Germinal center (tissue), 1 donor: ENCODE data around the gene ACE2.

Source experiments
- DNase-seq: peaks from one replicate; pipeline ENCODE4 v3.0.0; 2012; ENCODE audit warnings: mixed read lengths, low spot score

Gene ACE2

GRCh38 chrX:15574017-15574416, 26.7 kb downstream of the ACE2 start:
- no peak for DNase-seq

- DNase-seq, result no peak
Observed at GRCh38 chrX:15570145-15570544, 30.6 kb downstream of the ACE2 start.

- no peak for DNase-seq
Observed at GRCh38 chrX:15567886-15568616, 32.7 kb downstream of the ACE2 start.

- no peak for DNase-seq
Observed at GRCh38 chrX:15567267-15567666, 33.5 kb downstream of the ACE2 start.

- DNase-seq, result no peak
Observed at GRCh38 chrX:15566244-15566643, 34.5 kb downstream of the ACE2 start.

- peak; percentile 2 for DNase-seq
Observed at GRCh38 chrX:15564981-15565579, 35.7 kb downstream of the ACE2 start.

- DNase-seq, result no peak
Observed at GRCh38 chrX:15563056-15563455, 37.7 kb downstream of the ACE2 start.

GRCh38 chrX:15560924-15561323, 39.8 kb downstream of the ACE2 start:
- no peak for DNase-seq

GRCh38 chrX:15559227-15559626, 41.5 kb downstream of the ACE2 start:
- no peak for DNase-seq

GRCh38 chrX:15549189-15550012, 51.4 kb downstream of the ACE2 start:
- DNase-seq, result no peak

- DNase-seq, result no peak
Observed at GRCh38 chrX:15547356-15547755, 53.4 kb downstream of the ACE2 start.

- no peak for DNase-seq
Observed at GRCh38 chrX:15546745-15547144, 54.0 kb downstream of the ACE2 start.

- DNase-seq, result no peak
Observed at GRCh38 chrX:15530318-15530717, 70.4 kb downstream of the ACE2 start.

- no peak for DNase-seq
Observed at GRCh38 chrX:15529165-15529564, 71.6 kb downstream of the ACE2 start.

GRCh38 chrX:15525664-15526416, 74.9 kb downstream of the ACE2 start:
- DNase-seq, result no peak

GRCh38 chrX:15524417-15524816, 76.3 kb downstream of the ACE2 start:
- DNase-seq, result no peak

GRCh38 chrX:15523088-15523487, 77.7 kb downstream of the ACE2 start:
- no peak for DNase-seq

GRCh38 chrX:15522464-15522863, 78.3 kb downstream of the ACE2 start:
- DNase-seq, result no peak

- DNase-seq, result no peak
Observed at GRCh38 chrX:15515931-15516330, 84.8 kb downstream of the ACE2 start.

GRCh38 chrX:15514279-15514678, 86.5 kb downstream of the ACE2 start:
- no peak for DNase-seq

GRCh38 chrX:15512401-15512965, 88.3 kb downstream of the ACE2 start:
- no peak for DNase-seq

- DNase-seq, result no peak
Observed at GRCh38 chrX:15511563-15511962, 89.2 kb downstream of the ACE2 start.
